HG02588 (cell line): Measurements from ENCODE around the gene INPP5A.
"Not testable (repeated sequence)": the region's sequence is repeated elsewhere in the genome, so short reads cannot be mapped to it uniquely, and the experiment has no call there.

Source experiments
- ATAC-seq: cut with Tn5 transposase; IDR thresholded peaks from one replicate; pipeline ENCODE4 v1.9.1; 2021; ENCODE audit warnings: mild to moderate bottlenecking, moderate library complexity; ENCODE audit not compliant: unreplicated experiment

INPP5A gene

DNA sequence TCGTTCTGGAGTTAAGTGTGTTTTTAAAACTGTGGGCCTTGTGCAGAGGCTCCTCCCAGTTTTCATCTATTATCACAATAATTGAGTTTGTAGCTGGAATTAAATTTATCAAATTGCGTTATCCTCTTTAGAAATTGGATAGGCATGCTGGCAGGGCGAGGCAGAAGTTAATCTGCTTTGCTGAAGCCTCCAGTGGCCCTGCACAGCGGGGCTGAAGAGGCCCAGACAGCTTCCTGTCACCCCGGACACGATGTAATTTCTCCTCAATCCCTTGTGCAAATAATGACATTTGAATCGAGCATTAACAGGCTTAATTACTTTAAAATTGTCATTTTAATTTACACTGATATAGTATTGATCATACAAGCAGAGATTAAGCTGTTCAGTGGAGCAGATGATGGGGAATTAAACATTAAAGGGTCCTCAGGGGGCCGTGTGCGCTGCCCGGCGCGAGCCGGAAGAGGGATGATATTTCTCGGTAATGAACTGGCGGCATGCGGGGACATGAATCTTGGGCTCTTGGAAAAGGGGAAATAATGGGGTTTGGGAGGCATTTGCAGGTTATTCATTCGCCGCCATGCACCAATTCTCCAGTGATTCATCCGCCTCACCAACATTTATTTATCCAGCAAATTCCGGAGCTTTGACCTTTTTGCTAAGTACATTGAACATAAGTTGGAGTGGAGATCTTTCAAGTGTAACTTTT lies 129.9 kb downstream of the INPP5A start:
- no peak for ATAC-seq

GRCh38 chr10:132668048-132668394 lies 130.4 kb downstream of the INPP5A start:
- ATAC-seq: no peak

DNA sequence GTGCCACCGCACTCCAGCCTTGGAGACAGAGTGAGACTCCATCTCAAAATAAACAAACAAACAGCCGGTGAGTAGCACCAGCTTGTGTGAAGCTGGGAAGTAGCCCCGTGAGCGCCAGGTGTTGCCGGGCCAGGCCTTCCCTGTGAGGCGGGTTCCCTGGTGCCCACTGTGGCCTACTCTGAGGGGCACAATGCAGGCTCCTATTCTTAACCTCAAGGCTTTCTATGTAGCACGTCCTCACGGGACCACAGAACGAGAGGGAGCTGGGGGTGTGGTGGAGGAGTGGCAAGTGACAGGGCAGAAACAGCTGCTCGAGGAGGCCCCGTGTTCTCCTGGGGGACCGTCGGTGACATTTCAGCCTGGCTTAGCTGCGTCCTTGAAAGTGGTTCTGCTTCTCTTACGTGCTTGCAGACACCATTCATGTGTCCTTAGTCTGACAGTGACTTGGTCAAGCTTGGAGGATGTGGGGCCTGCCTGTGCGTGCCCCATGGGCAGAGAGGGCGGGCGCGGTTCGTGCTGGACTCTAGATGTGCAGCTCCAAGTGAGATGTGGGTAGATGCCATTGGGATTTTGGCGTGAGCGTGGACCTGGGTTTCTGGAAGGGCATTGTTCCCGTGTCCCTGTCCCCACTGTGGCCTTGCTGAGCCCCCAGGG lies 131.7 kb downstream of the INPP5A start:
- ATAC-seq: no peak

- ATAC-seq: no peak
These were observed 133.1 kb downstream of the INPP5A start for GRCh38 chr10:132670546-132671227.

DNA sequence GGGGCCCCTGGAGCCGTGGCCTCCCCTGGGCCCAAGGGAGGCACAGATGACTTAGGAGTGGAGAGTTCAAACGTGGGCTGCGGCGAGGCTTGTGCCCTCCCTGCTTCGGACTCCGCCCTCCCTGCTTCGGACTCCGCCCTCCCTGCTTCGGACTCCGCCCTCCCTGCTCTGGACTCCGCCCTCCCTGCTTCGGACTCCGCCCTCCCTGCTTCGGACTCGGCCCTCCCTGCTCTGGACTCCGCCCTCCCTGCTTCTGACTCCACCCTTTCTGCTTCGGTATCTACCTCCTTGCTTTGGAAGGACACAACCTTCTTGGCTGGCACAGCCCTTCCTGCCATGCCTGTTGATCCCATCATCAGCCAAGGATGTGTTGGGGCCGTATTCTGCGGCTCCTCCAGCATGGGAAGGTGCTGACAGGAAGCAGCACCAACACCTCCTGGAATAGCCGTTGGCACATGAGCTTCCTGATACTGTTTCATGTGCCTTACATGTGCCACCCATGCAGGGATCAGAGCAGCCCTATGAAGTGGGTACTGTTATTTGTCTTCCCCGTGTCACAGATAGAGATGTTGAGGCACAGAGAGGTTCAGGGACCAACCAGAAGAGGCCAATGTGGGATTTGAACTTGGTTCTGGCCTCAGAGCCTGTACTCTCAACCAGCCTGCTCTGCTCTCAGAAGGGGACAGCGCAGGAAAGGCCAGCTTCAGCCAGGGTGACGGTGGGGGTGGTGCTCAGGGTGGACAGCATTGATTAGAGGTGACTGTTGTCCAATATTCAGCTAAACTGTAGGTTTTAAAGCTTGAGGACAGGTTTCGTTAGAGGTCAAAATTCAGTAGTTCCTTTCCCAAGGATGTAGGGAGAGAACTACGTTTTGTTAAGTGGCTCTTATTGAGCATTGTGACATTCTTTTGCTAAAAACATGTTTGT lies 133.9 kb downstream of the INPP5A start:
- no peak for ATAC-seq

DNA sequence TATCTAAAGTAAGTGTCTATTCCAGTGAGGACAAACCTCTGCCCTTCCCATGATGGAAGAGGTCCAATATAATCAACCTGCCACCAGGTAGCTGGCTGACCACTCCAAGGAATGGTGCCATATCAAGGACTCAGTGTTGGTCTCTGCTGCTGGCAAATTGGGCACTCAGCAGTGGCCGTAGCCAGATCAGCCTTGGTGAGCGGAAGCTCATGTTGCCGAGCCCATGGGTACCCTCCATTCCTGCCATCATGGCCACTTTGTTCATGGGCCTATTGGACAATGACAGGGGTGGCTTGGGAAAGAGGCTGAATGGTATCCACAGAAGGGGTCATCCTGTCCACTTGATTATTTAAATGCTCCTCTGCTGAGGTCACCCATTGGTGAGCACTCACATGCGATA lies 136.2 kb downstream of the INPP5A start:
- ATAC-seq: not testable (repeated sequence)

GRCh38 chr10:132674311-132674710 lies 136.7 kb downstream of the INPP5A start:
- ATAC-seq: no peak

GRCh38 chr10:132675031-132675740 lies 137.6 kb downstream of the INPP5A start:
- no peak for ATAC-seq

DNA sequence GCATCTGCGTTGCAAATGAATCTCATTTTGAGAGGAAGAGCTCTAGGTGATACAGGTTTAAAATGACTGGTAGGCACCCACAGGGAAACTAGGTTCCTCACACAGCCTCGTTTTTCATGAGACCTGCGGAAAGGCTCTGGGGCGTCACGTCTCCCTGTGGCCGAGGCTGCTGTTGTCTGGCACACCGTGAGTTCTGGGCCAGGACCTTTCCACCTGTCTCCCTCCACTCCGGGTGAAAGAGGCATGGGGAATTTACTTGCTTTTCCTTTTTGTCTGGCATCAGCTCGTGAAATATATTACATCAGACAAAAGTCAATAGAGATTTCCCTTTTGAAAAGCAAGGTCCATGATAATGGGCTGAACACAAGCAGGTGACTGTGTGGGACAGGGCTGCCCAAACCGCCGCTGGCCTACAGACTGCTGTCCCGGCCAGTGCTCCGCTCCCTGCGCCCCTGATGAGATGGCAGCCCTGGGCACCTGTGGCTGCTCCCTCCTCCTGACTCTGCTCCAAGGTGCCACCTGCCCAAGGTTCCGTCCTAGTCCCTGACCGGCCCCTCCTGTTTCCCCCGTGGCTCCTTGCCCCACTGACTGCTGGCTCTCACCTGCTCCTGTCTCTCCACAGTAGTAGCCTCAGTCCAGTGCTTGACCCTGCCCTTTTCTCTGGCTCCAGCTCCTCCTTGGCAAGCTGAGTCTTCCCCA lies 138.8 kb downstream of the INPP5A start:
- no peak for ATAC-seq

DNA sequence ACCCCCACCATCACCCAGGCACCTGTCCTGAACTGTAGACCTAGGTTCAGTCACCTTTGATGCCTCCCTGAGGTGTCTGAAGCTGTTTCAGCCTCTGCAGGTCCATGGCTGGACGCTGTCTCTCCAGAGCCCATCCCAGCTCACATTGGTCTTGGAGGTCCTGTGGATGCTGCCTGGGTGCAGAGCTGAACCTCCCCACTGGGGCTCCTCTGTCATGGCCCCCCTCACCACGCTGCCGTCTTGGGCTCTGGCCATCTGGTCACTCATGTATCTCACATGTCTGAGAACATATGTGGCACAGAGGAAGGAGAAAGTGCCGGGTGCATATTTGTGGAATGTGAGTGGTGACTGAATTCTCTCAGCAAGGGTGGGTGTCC lies 139.5 kb downstream of the INPP5A start:
- ATAC-seq: no peak

DNA sequence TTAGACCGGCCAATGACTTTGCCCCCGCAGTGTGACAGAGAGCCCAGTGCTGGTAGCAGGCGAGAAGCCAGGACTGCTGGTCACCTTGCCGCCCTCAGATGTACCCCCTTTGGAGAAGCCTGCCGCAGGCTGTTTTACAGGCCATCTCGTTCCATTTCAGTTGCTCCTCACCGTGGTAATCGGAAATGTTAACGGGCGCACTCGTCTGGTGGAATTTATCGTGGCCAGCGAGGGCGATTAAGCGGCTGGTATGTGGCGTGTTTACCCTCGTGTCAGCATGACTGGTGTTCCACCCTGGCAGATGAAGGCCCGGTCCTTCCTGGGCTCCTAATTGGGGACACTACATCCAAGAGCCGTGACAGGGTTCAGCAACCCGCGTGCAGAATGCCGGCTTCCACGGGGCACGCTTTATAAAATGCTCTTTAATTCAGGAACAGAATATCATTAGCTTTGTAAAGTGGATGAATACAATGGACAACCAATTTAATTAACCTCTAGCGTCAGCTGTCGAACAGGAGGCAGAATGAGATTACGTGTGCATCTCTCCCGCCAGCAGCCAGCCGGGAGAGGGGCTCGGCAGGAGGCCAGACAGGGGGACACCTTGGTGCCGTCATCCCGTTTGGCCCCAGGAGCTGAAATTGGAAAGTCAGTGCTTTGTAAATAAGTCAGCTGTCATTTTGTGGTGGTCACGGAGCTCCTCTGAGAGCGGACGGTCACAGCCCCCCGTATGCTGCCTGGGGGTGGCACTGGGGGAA lies 140.1 kb downstream of the INPP5A start:
- ATAC-seq: no peak

GRCh38 chr10:132678436-132679216 lies 141.0 kb downstream of the INPP5A start:
- no peak for ATAC-seq

DNA sequence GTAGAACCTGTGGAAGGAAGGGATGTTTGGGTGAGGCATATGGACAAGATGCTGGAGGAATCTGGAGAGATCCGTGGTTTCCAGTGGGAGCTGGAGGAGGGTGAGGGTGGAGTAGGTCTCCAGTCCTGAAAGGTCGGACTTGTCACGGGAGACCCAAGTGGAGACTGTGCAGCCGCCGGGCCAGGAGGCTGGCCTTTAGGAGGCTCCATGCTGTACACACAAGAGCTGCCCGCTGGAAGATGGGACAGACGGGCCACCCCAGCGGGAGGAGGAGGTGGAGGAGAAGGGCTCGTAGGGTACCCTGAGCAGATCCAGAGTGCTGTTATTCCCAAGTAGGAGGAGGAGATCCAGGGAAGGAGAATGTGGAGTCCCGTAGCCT lies 141.6 kb downstream of the INPP5A start:
- no peak for ATAC-seq

GRCh38 chr10:132679640-132680039 lies 142.1 kb downstream of the INPP5A start:
- no peak for ATAC-seq

DNA sequence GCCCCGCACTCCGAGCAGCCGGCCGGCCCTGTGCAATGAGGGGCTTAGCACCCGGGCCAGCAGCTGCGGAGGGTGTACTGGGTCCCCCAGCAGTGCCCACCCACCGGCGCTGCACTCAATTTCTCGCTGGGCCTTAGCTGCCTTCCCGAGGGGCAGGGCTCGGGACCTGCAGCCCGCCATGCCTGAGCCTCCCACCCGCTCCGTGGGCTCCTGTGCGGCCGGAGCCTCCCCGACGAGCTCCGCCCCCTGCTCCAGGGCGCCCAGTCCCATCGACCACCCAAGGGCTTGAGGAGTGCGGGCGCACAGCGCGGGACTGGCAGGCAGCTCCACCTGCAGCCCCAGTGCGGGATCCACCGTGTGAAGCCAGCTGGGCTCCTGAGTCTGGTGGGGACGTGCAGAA lies 143.2 kb downstream of the INPP5A start:
- not testable (repeated sequence) for ATAC-seq

GRCh38 chr10:132681858-132682755 lies 144.5 kb downstream of the INPP5A start:
- ATAC-seq: no peak

DNA sequence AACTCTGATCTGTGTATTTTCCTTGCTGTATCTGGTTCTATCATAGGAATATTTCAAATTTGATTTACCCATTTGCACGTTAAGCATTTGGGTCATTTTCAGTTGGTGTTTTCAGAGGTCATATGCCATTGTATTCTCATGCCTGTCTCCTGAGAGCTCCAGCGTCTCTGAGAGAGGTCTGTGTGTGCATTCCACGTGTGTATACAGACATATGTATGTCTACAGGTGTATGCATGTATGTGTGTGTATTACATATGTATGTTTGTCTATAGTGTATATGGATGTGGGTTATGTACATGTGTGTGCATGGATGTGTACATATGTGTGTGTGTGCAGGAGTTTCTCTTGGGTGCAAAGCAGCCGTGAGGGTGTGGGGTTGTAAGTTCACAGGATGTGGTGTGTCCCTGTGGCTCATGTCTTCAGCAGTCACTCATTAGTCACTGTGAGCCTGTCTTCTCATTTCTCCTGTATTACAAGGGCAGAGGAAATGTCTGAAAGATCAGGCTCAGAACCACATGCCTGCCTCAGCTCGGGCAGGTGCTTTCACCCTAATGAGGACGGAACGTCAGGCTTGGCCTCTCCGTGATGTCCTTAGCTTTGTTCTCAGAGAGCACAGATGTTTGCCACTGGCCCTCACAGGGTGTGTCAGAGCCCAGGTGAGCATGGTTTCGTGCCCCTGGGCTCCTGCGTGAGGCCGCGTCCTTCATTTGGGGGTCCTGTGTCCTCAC lies 146.7 kb downstream of the INPP5A start:
- ATAC-seq: no peak
